Right lobe of liver (tissue), 4 donors: Measurements from ENCODE around the gene OR8G1.

Experiments used
- CTCF ChIP-seq, 4 donors: fragments of 200-600 bp in 3 of 4; fragments of 450-650 bp in 1 of 4; IDR thresholded peaks; one replicate each; pipeline versions ENCODE4 v1.5.1 to v1.8.0; 2016 to 2022; ENCODE audit warnings: antibody characterized with exemption in 4 of 4, mild to moderate bottlenecking in 2 of 4
- POLR2A ChIP-seq: fragments of 450-650 bp; IDR thresholded peaks from one replicate; pipeline ENCODE4 v1.6.1; 2017; ENCODE audit warnings: antibody characterized with exemption, mild to moderate bottlenecking
- donor health status: DM: no; HTN: no; CAD: no.
- donor health status: DM: no; HTN: no; CAD: no.
- donor health status: DM: no; HTN: yes; CAD: no.

GRCh38 chr11:124233376-124233775, 7.5 kb upstream of the OR8G1 start:
- TF ChIP-seq CTCF (IDR thresholded peaks at IDR 0.05) (no peak), POLR2A (no peak)
